H1 (cell line): ENCODE results near the gene SLAMF6. TPM values are rescaled to one million over a fixed set of nuclear protein-coding genes. Genes with fewer than 3 reads are reported as not detected.

Experiments used
- CTCF ChIA-PET: fragments of 300-600 bp; sonication (Branson Sonifier 250); formaldehyde crosslinking; loops from one replicate; lab custom pipeline; 2021; ENCODE audit not compliant: partially characterized antibody; lab: Charles Lee
- POLR2A ChIA-PET: fragments of 300-600 bp; sonication (Branson Sonifier 250); formaldehyde crosslinking; loops from one replicate; lab custom pipeline; 2021; ENCODE audit warnings: inconsistent platforms; ENCODE audit not compliant: partially characterized antibody; lab: Charles Lee
- DNase-seq, 2 experiments: peaks; one replicate each; pipeline versions ENCODE4 v3.0.0 to v3.0.0-alpha.2; 2010 to 2022; ENCODE audit warnings: low spot score in 2 of 2, low read depth in 1 of 2, mixed read lengths in 1 of 2
- FAIRE-seq: peaks from 2 replicates; lab custom pipeline; 2011; peaks lifted over from hg19 to GRCh38; lab: Jason Lieb, UNC
- H2AFZ ChIP-seq: 2 replicates; pipeline ENCODE4 v1.8.1; 2012; ENCODE audit warnings: low read length, inconsistent platforms
- H2AK5ac ChIP-seq: 2 replicates; pipeline ENCODE4 v1.6.1; 2013; ENCODE audit warnings: low read depth, low read length
- H2BK120ac ChIP-seq: replicated peaks from 2 replicates; pipeline ENCODE3; 2013; ENCODE audit warnings: low read depth, low read length, inconsistent platforms
- H2BK12ac ChIP-seq: 2 replicates; pipeline ENCODE4 v1.6.1; 2013; ENCODE audit warnings: low read depth, low read length
- H2BK15ac ChIP-seq: 2 replicates; pipeline ENCODE4 v1.6.1; 2013; ENCODE audit warnings: low read length
- H2BK20ac ChIP-seq: 2 replicates; pipeline ENCODE4 v1.6.1; 2013; ENCODE audit warnings: low read length
- H2BK5ac ChIP-seq: 2 replicates; pipeline ENCODE4 v1.6.1; 2013; ENCODE audit warnings: low read depth, low read length
- H3K14ac ChIP-seq: 2 replicates; pipeline ENCODE4 v1.6.1; 2013; ENCODE audit warnings: inconsistent platforms; ENCODE audit not compliant: insufficient read length
- H3K18ac ChIP-seq: 2 replicates; pipeline ENCODE4 v1.6.1; 2013; ENCODE audit warnings: low read length; ENCODE audit errors: extremely low read depth
- H3K23ac ChIP-seq: 2 replicates; pipeline ENCODE4 v1.6.1; 2013; ENCODE audit warnings: inconsistent platforms; ENCODE audit not compliant: insufficient read length
- H3K23me2 ChIP-seq: 2 replicates; pipeline ENCODE4 v1.6.1; 2013; ENCODE audit warnings: low read depth, low read length
- H3K27ac ChIP-seq: 2 replicates; pipeline ENCODE4 v1.6.1; 2011; ENCODE audit warnings: low read depth, low read length, inconsistent platforms
- H3K27me3 ChIP-seq, 4 experiments: replicated peaks in 1 of 4; 1 replicate in 1 of 4; 2 replicates in 3 of 4; pipeline versions ENCODE4 v1.6.1 to v1.8.1; 2011 to 2013; ENCODE audit warnings: low read length in 3 of 4, mild to moderate bottlenecking in 3 of 4, inconsistent platforms in 2 of 4, mixed read lengths in 2 of 4, moderate library complexity in 1 of 4; ENCODE audit not compliant: control insufficient read depth in 3 of 4, insufficient read depth in 3 of 4; ENCODE audit errors: extremely low read depth in 1 of 4
- H3K36me3 ChIP-seq, 4 experiments: 2 replicates each; pipeline versions ENCODE4 v1.6.1 to v1.8.1; 2011 to 2013; ENCODE audit warnings: mild to moderate bottlenecking in 4 of 4, low read length in 3 of 4, moderate library complexity in 2 of 4, control low read depth in 1 of 4, inconsistent platforms in 1 of 4; ENCODE audit not compliant: insufficient read depth in 4 of 4, control insufficient read depth in 2 of 4
- H3K4ac ChIP-seq: replicated peaks from 2 replicates; pipeline ENCODE3; 2013; ENCODE audit warnings: low read length, low read depth, mixed read lengths, inconsistent platforms; ENCODE audit not compliant: insufficient read length
- H3K4me1 ChIP-seq, 4 experiments: replicated peaks in 1 of 4; 1 replicate in 1 of 4; 2 replicates in 3 of 4; pipeline versions ENCODE4 v1.6.1 to v1.8.1; 2011 to 2013; ENCODE audit warnings: low read length in 3 of 4, inconsistent platforms in 2 of 4, mixed read lengths in 1 of 4; ENCODE audit not compliant: insufficient read depth in 4 of 4, control insufficient read depth in 3 of 4
- H3K4me2 ChIP-seq, 2 experiments: 2 replicates each; pipeline versions ENCODE4 v1.6.1 to v1.8.1; 2011 to 2013; ENCODE audit warnings: low read depth in 2 of 2, low read length in 2 of 2, control low read depth in 1 of 2, inconsistent platforms in 1 of 2, mild to moderate bottlenecking in 1 of 2; ENCODE audit not compliant: insufficient read depth in 1 of 2
- H3K4me3 ChIP-seq, 4 experiments: fragments of 200-600, 300-600 bp in 1 of 4; sonication (generic), shearing (Covaris generic), sonication (Bioruptor Twin) in 1 of 4; 2 replicates each; pipeline versions ENCODE4 v1.5.1 to v1.8.1; 2011 to 2016; ENCODE audit warnings: low read length in 4 of 4, low read depth in 3 of 4, control low read depth in 2 of 4, inconsistent platforms in 2 of 4, mild to moderate bottlenecking in 2 of 4, mixed read lengths in 1 of 4, moderate library complexity in 1 of 4; ENCODE audit not compliant: insufficient read depth in 2 of 4; ENCODE audit errors: extremely low read depth in 1 of 4
- H3K56ac ChIP-seq: replicated peaks from 2 replicates; pipeline ENCODE3; 2013; ENCODE audit warnings: low read depth, mild to moderate bottlenecking, mixed read lengths, low read length, inconsistent platforms; ENCODE audit not compliant: insufficient read length
- H3K79me1 ChIP-seq: 2 replicates; pipeline ENCODE4 v1.6.1; 2013; ENCODE audit warnings: low read depth, low read length, control low read depth
- H3K79me2 ChIP-seq, 2 experiments: 2 replicates each; pipeline versions ENCODE4 v1.6.1 to v1.8.1; 2012 to 2013; ENCODE audit warnings: low read length in 2 of 2, mild to moderate bottlenecking in 2 of 2, inconsistent platforms in 1 of 2; ENCODE audit not compliant: insufficient read depth in 2 of 2, control insufficient read depth in 1 of 2
- H3K9ac ChIP-seq, 4 experiments: replicated peaks in 1 of 4; 1 replicate in 1 of 4; 2 replicates in 3 of 4; pipeline versions ENCODE4 v1.6.1 to v1.8.1; 2011 to 2013; ENCODE audit warnings: low read depth in 3 of 4, low read length in 3 of 4, control low read depth in 2 of 4, mild to moderate bottlenecking in 2 of 4, moderate library complexity in 2 of 4, inconsistent platforms in 1 of 4; ENCODE audit errors: extremely low read depth in 1 of 4
- H3K9me3 ChIP-seq, 2 experiments: 2 replicates each; pipeline versions ENCODE4 v1.6.1 to v1.8.1; 2012 to 2013; ENCODE audit warnings: mild to moderate bottlenecking in 2 of 2, moderate library complexity in 2 of 2, control low read depth in 1 of 2, inconsistent platforms in 1 of 2, low read depth in 1 of 2, low read length in 1 of 2, mixed read lengths in 1 of 2; ENCODE audit not compliant: insufficient read depth in 2 of 2
- H4K20me1 ChIP-seq, 2 experiments: replicated peaks in 1 of 2; 2 replicates each; pipeline versions ENCODE3 to v1.8.1; 2011 to 2013; ENCODE audit warnings: inconsistent platforms in 2 of 2, low read length in 2 of 2, mild to moderate bottlenecking in 1 of 2; ENCODE audit not compliant: insufficient read depth in 2 of 2, control insufficient read depth in 1 of 2
- H4K5ac ChIP-seq: 2 replicates; pipeline ENCODE4 v1.6.1; 2013; ENCODE audit warnings: low read length, low read depth, mixed read lengths, inconsistent platforms; ENCODE audit not compliant: insufficient read length
- H4K8ac ChIP-seq: 2 replicates; pipeline ENCODE4 v1.8.0; 2013; ENCODE audit warnings: mild to moderate bottlenecking, moderate library complexity, low read length, inconsistent platforms; ENCODE audit not compliant: insufficient read depth; ENCODE audit errors: extremely low read depth
- H4K91ac ChIP-seq: replicated peaks from 2 replicates; pipeline ENCODE3; 2013; ENCODE audit warnings: low read length, mixed read lengths, inconsistent platforms; ENCODE audit not compliant: insufficient read length
- BRCA1 ChIP-seq: IDR thresholded peaks from 2 replicates; pipeline ENCODE4 v1.6.1; 2012; ENCODE audit warnings: low read depth, low read length, improper control_type of control experiment
- CEBPB ChIP-seq: IDR thresholded peaks from 2 replicates; pipeline ENCODE4 v1.6.1; 2012; ENCODE audit warnings: low read depth, low read length
- KDM4A ChIP-seq: IDR thresholded peaks from one replicate; pipeline ENCODE4 v1.7.1; 2012; ENCODE audit warnings: low read depth, mild to moderate bottlenecking, moderate library complexity, low read length, inconsistent platforms; ENCODE audit not compliant: severe bottlenecking
- PHF8 ChIP-seq: fragments of 200-600 bp; sonication (generic); conservative IDR thresholded peaks from 2 replicates; pipeline ENCODE4 v1.7.1; 2012; ENCODE audit warnings: low read depth, mild to moderate bottlenecking, inconsistent platforms, low read length, moderate library complexity
- POLR2A ChIP-seq, 2 experiments: IDR thresholded peaks; 1 replicate in 1 of 2; 2 replicates in 1 of 2; pipeline ENCODE4 v1.6.1; 2011; ENCODE audit warnings: low read depth in 2 of 2, low read length in 2 of 2, mild to moderate bottlenecking in 2 of 2; ENCODE audit errors: control extremely low read depth in 1 of 2
- RBBP5 ChIP-seq: IDR thresholded peaks from 2 replicates; pipeline ENCODE4 v1.7.1; 2012; ENCODE audit warnings: low read depth, mild to moderate bottlenecking, inconsistent platforms, low read length, moderate library complexity, borderline replicate concordance
- SAP30 ChIP-seq: fragments of 300-600 bp; sonication (generic); IDR thresholded peaks from 2 replicates; pipeline ENCODE4 v1.7.1; 2012; ENCODE audit warnings: low read length, moderate library complexity, mild to moderate bottlenecking, inconsistent platforms; ENCODE audit not compliant: insufficient read depth, insufficient replicate concordance
- SP2 ChIP-seq: IDR thresholded peaks from 2 replicates; pipeline ENCODE4 v1.6.1; 2012; ENCODE audit warnings: mild to moderate bottlenecking, low read length, inconsistent platforms
- TEAD4 ChIP-seq: IDR thresholded peaks from 2 replicates; pipeline ENCODE4 v1.6.1; 2012; ENCODE audit warnings: low read depth, low read length, inconsistent platforms, mixed read lengths
- WGBS, 2 experiments: shearing (Covaris generic) in 1 of 2; methylation state at CpG; one replicate each; pipeline versions ENCODE4 v1.1.6 to v1.1.7; 2013 to 2015; ENCODE audit warnings: low lambda C conversion rate in 2 of 2, mixed read lengths in 2 of 2, inconsistent platforms in 1 of 2, low coverage in 1 of 2, missing lambda C conversion rate in 1 of 2; ENCODE audit not compliant: insufficient replicate concordance in 2 of 2, insufficient coverage in 1 of 2, insufficient read length in 1 of 2; ENCODE audit errors: extremely low coverage in 1 of 2, missing lambda C conversion rate in 1 of 2; 5-methylcytosine and 5-hydroxymethylcytosine counted together
- polyA plus RNA-seq, 7 experiments: library from polyadenylated mRNA; depleted of rRNA in 3 of 7; stranded (reverse) in 5 of 7; unstranded in 2 of 7; fragments of >200 nt in 5 of 7; fragments of 200-250 nt in 2 of 7; gene quantifications; 1 replicate in 5 of 7; 2 replicates in 1 of 7; 4 replicates in 1 of 7; pipeline versions ENCODE4 v1.2.1 to v1.2.3, GENCODE V29; 2011 to 2013; ENCODE audit warnings: missing spikeins in 2 of 7, mixed read lengths in 2 of 7
- total RNA-seq: library from RNA; stranded (reverse); fragmentation: NEBNext Ultra II Directional; extraction: Animal tissue kit (Norgen Biotek cat#: 25700); gene quantifications from 2 replicates; pipeline ENCODE4 v1.2.1, GENCODE V29; 2021

SLAMF6 gene
- total and polyA plus RNA-seq, 2 of the 8 experiments (the other 6 are each of a cell fraction or from before 2014, with no cell fraction given): not detected

- H2AFZ ChIP-seq: peak overlapping the region; percentile 67
- CTCF ChIA-PET: no interaction called here
- TF ChIP-seq CEBPB (no peak), KDM4A (no peak), PHF8 (no peak), TEAD4 (no peak), BRCA1 (no peak), POLR2A (IDR thresholded peaks at IDR 0.05; ENCODE audit: control extremely low read depth in 1 of 2, low read depth in 2 of 2, low read length in 2 of 2) (no peak), SP2 (no peak), RBBP5 (no peak), SAP30 (no peak)
These were observed 62.8 kb downstream of the SLAMF6 start for GRCh38 chr1:160460214-160460642.

More at GRCh38 chr1:160460214-160460642, 62.8 kb downstream of the SLAMF6 start:
- H2BK12ac ChIP-seq: no peak overlapping the region
- no peak for FAIRE-seq
- no peak overlapping the region for H4K5ac ChIP-seq
- H2BK20ac ChIP-seq: no peak overlapping the region
- DNase-seq: no peak
- no peak overlapping the region for H3K4me2 ChIP-seq
- no peak overlapping the region for H4K91ac ChIP-seq
- H3K4ac ChIP-seq: no peak overlapping the region
- no peak overlapping the region for H3K56ac ChIP-seq
- H3K27ac ChIP-seq: no peak overlapping the region
- 87% methylated on average over 5 of the region's 5 CpGs; no CpG with 5 or more reads in 1 of the 2 experiments for WGBS, 2 experiments
- no peaks in the 10 kb centered on the region for H4K20me1 ChIP-seq
- H4K8ac ChIP-seq: no peak overlapping the region
- no peak overlapping the region for H3K23ac ChIP-seq
- peaks cover 0 to 7% (median 3%) of the 10 kb centered on the region in 4 experiments; a peak in 3 of 7 replicates for H3K4me1 ChIP-seq
- H3K79me1 ChIP-seq: no peaks in the 10 kb centered on the region
- H3K9ac ChIP-seq: no peak overlapping the region
- no peak overlapping the region for H2BK120ac ChIP-seq
- no peaks in the 10 kb centered on the region for H3K79me2 ChIP-seq
- no peak overlapping the region for H2BK15ac ChIP-seq
- H3K4me3 ChIP-seq: no peak overlapping the region
- H2BK5ac ChIP-seq: no peak overlapping the region
- H3K14ac ChIP-seq: no peak overlapping the region
- H3K18ac ChIP-seq: no peak overlapping the region
- POLR2A ChIA-PET: no interaction called here
- no peak overlapping the region for H2AK5ac ChIP-seq
- no peaks in the 10 kb centered on the region for H3K23me2 ChIP-seq
- no peaks in the 10 kb centered on the region for H3K9me3 ChIP-seq
- H3K27me3 ChIP-seq: no peaks in the 10 kb centered on the region
- no peaks in the 10 kb centered on the region for H3K36me3 ChIP-seq
